ENCODE results near the gene IGSF23. TPM values are rescaled to one million over a fixed set of nuclear protein-coding genes. Genes with fewer than 3 reads are reported as not detected.
A peak's percentile ranks its signal among the peaks of the same experiment; 100 is the strongest.
"Not testable (repeated sequence)": the region's sequence is repeated elsewhere in the genome, so short reads cannot be mapped to it uniquely, and the experiment has no call there.

IGSF23 gene
- total RNA-seq, 6 donors from 2014 or later = not detected

DNA sequence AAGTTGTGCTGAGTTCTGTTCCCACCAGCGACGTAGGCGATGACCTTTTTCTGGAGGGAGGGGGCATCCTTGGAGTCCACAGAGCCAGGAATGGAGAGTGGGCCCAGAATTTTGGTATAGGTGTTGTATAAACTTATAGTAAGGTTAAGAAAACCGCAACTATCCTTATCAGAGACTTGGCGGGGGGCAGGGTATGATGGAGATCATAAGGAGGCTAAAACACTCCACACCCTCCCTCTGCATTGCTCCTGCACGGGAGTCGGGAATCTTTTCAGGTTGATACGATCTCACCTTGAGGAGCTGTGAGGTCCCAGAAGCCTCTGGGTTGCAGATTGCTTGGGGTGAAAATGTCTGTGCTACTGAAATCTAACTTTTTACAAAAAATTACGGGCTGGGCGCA lies 51.6 kb downstream of the IGSF23 start:
- H3K36me3 ChIP-seq = peaks cover 4 to 43% (median 27%) of the 10 kb centered on the region in 4 donors
- no peaks in the 10 kb centered on the region for H3K9me3 ChIP-seq
- DNase-seq = no peak
- H3K4me1 ChIP-seq = peaks cover 0 to 4% (median 0%) of the 10 kb centered on the region in 4 donors
- TF ChIP-seq POLR2AphosphoS5 (IDR thresholded peaks at IDR 0.05) (no peak), POLR2A (IDR thresholded peaks at IDR 0.05) (no peak), CTCF (IDR thresholded peaks at IDR 0.05) (no peak), EP300 (IDR thresholded peaks at IDR 0.05) (no peak)
- H3K27me3 ChIP-seq = no peaks in the 10 kb centered on the region
- no peak overlapping the region for H3K27ac ChIP-seq
- H3K4me3 ChIP-seq = no peak overlapping the region
- 96 to 97% methylated on average over 10 of the region's 10 CpGs for WGBS, 2 donors
- no peak for ATAC-seq (ENCODE audit: low FRiP score in 2 of 2)

DNA sequence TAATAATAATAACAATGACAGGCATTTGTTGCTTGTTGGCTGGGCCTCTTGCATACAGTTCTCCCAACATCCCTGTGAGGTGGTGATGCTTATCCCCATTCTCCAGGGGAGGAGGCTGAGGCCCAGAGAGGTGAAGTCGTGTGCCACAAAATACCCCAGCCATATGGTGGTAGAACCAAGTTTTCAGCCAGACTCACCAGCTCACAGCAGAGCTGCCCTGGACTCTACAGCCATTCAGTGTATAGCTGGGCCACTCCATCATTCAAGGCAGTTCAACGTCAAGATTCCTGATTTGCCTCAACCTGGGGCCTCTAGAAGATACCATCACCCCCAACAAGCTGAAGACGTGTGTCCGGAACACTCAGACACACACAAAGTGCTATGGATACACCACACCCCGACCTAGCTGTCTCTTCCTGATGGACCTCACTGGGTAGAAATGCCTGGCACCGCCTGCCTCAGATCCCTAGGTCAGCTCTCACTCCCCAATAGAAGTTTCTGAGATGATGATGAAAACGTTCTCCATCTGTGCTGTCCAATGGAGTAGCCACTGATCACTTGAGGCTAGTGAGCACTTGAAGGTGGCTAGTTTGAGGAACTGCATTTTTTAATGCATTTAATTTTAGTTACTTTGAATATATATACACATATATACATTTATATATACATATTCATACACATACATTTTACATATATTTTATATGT lies 53.6 kb downstream of the IGSF23 start:
- no peak overlapping the region for H3K27ac ChIP-seq

GRCh38 chr19:44668985-44669764 lies 55.8 kb downstream of the IGSF23 start:
- Histone ChIP-seq H3K4me1 (no peaks in the 10 kb centered on the region), H3K27me3 (no peaks in the 10 kb centered on the region), H3K9me3 (no peaks in the 10 kb centered on the region), H3K4me3 (no peak overlapping the region), H3K27ac (no peak overlapping the region), H3K36me3 (peaks cover 0 to under 1% (median 0%) of the 10 kb centered on the region in 4 donors)
- DNase-seq (no peak), ATAC-seq (ENCODE audit: low FRiP score in 2 of 2) (no peak)
- TF ChIP-seq CTCF (IDR thresholded peaks at IDR 0.05) = no peak
- no peak for TF ChIP-seq POLR2A (IDR thresholded peaks at IDR 0.05)
- TF ChIP-seq POLR2AphosphoS5 (IDR thresholded peaks at IDR 0.05) = no peak
- TF ChIP-seq EP300 (IDR thresholded peaks at IDR 0.05) = no peak
- 86 to 88% methylated on average over 2 of the region's 2 CpGs for WGBS, 2 donors

More for the DNA sequence above, 53.6 kb downstream of the IGSF23 start:
- WGBS, 2 donors = 82 to 87% methylated on average over 6 to 7 of the region's 7 CpGs
- TF ChIP-seq POLR2A (IDR thresholded peaks at IDR 0.05) (no peak), POLR2AphosphoS5 (IDR thresholded peaks at IDR 0.05) (no peak), EP300 (IDR thresholded peaks at IDR 0.05) (no peak), CTCF (IDR thresholded peaks at IDR 0.05) (no peak)
- DNase-seq = no peak
- H3K36me3 ChIP-seq = peaks cover 4 to 23% (median 11%) of the 10 kb centered on the region in 4 donors
- H3K4me1 ChIP-seq = peaks cover 0 to 4% (median 0%) of the 10 kb centered on the region in 4 donors
- H3K9me3 ChIP-seq = no peaks in the 10 kb centered on the region
- no peak for ATAC-seq (ENCODE audit: low FRiP score in 2 of 2)
- H3K4me3 ChIP-seq = no peak overlapping the region
- H3K27me3 ChIP-seq = no peaks in the 10 kb centered on the region

- H3K27me3 ChIP-seq; H3K9me3 ChIP-seq; DNase-seq; H3K4me3 ChIP-seq; ATAC-seq (ENCODE audit: low FRiP score in 2 of 2); H3K36me3 ChIP-seq; H3K27ac ChIP-seq; H3K4me1 ChIP-seq: not testable (repeated sequence)
- 75 to 96% methylated on average over 2 of the region's 2 CpGs for WGBS, 2 donors
Observed at GRCh38 chr19:44670027-44670426, 56.7 kb downstream of the IGSF23 start.

DNA sequence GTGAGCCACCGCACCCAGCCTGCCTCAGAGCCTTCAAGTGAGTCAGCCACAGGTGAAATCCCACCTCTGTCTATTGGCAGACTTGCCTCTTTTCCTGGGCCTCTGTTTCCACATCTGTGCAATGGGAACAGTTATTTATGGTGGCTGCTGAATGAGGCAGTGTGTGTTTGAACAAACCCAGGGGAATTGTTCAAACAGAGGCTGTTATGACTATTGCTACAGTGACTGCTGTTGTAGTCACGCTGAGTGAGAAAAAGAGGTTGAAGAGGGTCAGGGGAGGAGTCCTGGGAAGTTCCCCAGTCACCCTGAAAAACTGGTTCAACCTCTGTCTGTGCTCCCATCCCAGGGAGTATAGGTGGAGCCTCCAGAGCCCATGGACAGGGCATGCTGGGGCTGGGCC lies 58.0 kb downstream of the IGSF23 start, which contains the start of gene CEACAM19:
CEACAM19 (plus strand) TSS at position 83 of the 400 bp plus-strand sequence. CDS start 450 bp downstream, outside the sequence.
- no peaks in the 10 kb centered on the region for H3K9me3 ChIP-seq
- ATAC-seq (ENCODE audit: low FRiP score in 2 of 2) (peak in 1 of 2 donors; percentile 72), DNase-seq (no peak)
- H3K4me3 ChIP-seq = no peak within 1 kb of the TSS
- no peak within 1 kb of the TSS for H3K27ac ChIP-seq
- no peaks in the 10 kb centered on the region for H3K27me3 ChIP-seq
- no peaks in the 10 kb centered on the region for H3K4me1 ChIP-seq
- 70 to 72% methylated on average over 2 of the region's 2 CpGs for WGBS, 2 donors
- TF ChIP-seq CTCF (IDR thresholded peaks at IDR 0.05) = no peak
- TF ChIP-seq EP300 (IDR thresholded peaks at IDR 0.05) = no peak
- no peak for TF ChIP-seq POLR2A (IDR thresholded peaks at IDR 0.05)
- TF ChIP-seq POLR2AphosphoS5 (IDR thresholded peaks at IDR 0.05) = no peak
- peaks cover 0 to 5% (median 0%) of the 10 kb centered on the region in 4 donors for H3K36me3 ChIP-seq

Data from upper lobe of left lung (tissue), 6 donors.